HepG2 (cell line): ENCODE results near the gene CASS4. TPM values are rescaled to one million over a fixed set of nuclear protein-coding genes. Genes with fewer than 3 reads are reported as not detected.
A peak's percentile ranks its signal among the peaks of the same experiment; 100 is the strongest.

Experiments used
- ATRX ChIP-seq: sonication (generic); formaldehyde crosslinking; IDR thresholded peaks from 2 replicates; pipeline ENCODE4 v1.4.0; 2020; ENCODE audit warnings: missing genetic modification reagents, borderline replicate concordance
- CBFB ChIP-seq: sonication (generic); formaldehyde crosslinking; IDR thresholded peaks from 2 replicates; pipeline ENCODE4 v1.4.0; 2020; ENCODE audit warnings: missing genetic modification reagents
- CCDC6 ChIP-seq: sonication (generic); formaldehyde crosslinking; IDR thresholded peaks from 2 replicates; pipeline ENCODE4 v1.8.1; 2022; ENCODE audit warnings: mild to moderate bottlenecking, missing genetic modification reagents, moderate library complexity
- CHCHD3 ChIP-seq: sonication (generic); formaldehyde crosslinking; IDR thresholded peaks from 2 replicates; pipeline ENCODE4 v1.8.0; 2022; ENCODE audit warnings: mild to moderate bottlenecking, missing genetic modification reagents, moderate library complexity
- CHD2 ChIP-seq: IDR thresholded peaks from 2 replicates; pipeline ENCODE4 v1.6.1; 2011; ENCODE audit warnings: low read depth, low read length, improper control_type of control experiment
- CREB1 ChIP-seq, 2 experiments: fragments of 450-650 bp in 1 of 2; IDR thresholded peaks; 2 replicates each; pipeline ENCODE4 v1.6.1; 2016 to 2017; ENCODE audit warnings: control low read depth in 1 of 2, mild to moderate bottlenecking in 1 of 2, missing compliant biosample characterization in 1 of 2, missing genetic modification characterization in 1 of 2
- HNF4G ChIP-seq, 2 experiments: sonication (generic) in 1 of 2; formaldehyde crosslinking in 1 of 2; IDR thresholded peaks; 2 replicates each; pipeline versions ENCODE4 v1.4.0 to v1.6.1; 2011 to 2020; ENCODE audit warnings: borderline replicate concordance in 2 of 2, low read depth in 2 of 2, mild to moderate bottlenecking in 2 of 2, low read length in 1 of 2, missing genetic modification reagents in 1 of 2, moderate library complexity in 1 of 2
- KDM6A ChIP-seq: IDR thresholded peaks from 2 replicates; pipeline ENCODE4 v1.6.1; 2016; ENCODE audit warnings: low read depth
- KMT2A ChIP-seq: sonication (generic); formaldehyde crosslinking; IDR thresholded peaks from 2 replicates; pipeline ENCODE4 v1.4.0; 2020; ENCODE audit warnings: missing genetic modification reagents
- MIER2 ChIP-seq: IDR thresholded peaks from 2 replicates; pipeline ENCODE4 v1.6.1; 2016; ENCODE audit warnings: missing biosample characterization, missing genetic modification reagents
- NCOR1 ChIP-seq: fragments of 200-600 bp; sonication (generic); IDR thresholded peaks from 2 replicates; pipeline ENCODE4 v1.7.0; 2017; ENCODE audit warnings: antibody characterized with exemption, low read length, borderline replicate concordance
- NR2C2 ChIP-seq: sonication (generic); formaldehyde crosslinking; IDR thresholded peaks from 2 replicates; pipeline ENCODE4 v1.4.0; 2020; ENCODE audit warnings: missing genetic modification reagents, mild to moderate bottlenecking, moderate library complexity, borderline replicate concordance
- NR2F2 ChIP-seq: IDR thresholded peaks from 2 replicates; pipeline ENCODE4 v1.6.1; 2012; ENCODE audit warnings: low read depth, inconsistent platforms, borderline replicate concordance
- PBX2 ChIP-seq: IDR thresholded peaks from 2 replicates; pipeline ENCODE4 v1.6.1; 2016; ENCODE audit warnings: control low read depth
- POLR2A ChIP-seq, 2 experiments: IDR thresholded peaks; 2 replicates each; pipeline ENCODE4 v1.6.1; 2011; ENCODE audit warnings: low read depth in 2 of 2, low read length in 2 of 2, mild to moderate bottlenecking in 1 of 2, moderate library complexity in 1 of 2; ENCODE audit not compliant: insufficient read depth in 1 of 2
- REL ChIP-seq: sonication (generic); formaldehyde crosslinking; conservative IDR thresholded peaks from 2 replicates; pipeline ENCODE4 v1.8.0; 2022; ENCODE audit warnings: mild to moderate bottlenecking, missing genetic modification reagents, moderate library complexity
- REPIN1 ChIP-seq: sonication (generic); formaldehyde crosslinking; IDR thresholded peaks from 2 replicates; pipeline ENCODE4 v1.8.0; 2022; ENCODE audit warnings: missing genetic modification reagents, low read depth, mild to moderate bottlenecking, borderline replicate concordance
- ZFP90 ChIP-seq: sonication (generic); formaldehyde crosslinking; IDR thresholded peaks from 2 replicates; pipeline ENCODE4 v1.8.0; 2022; ENCODE audit warnings: missing genetic modification reagents, mild to moderate bottlenecking, inconsistent platforms, borderline replicate concordance
- ZNF446 ChIP-seq: sonication (generic); formaldehyde crosslinking; IDR thresholded peaks from 2 replicates; pipeline ENCODE4 v1.5.0; 2020; ENCODE audit warnings: mild to moderate bottlenecking, missing genetic modification reagents
- ZNF562 ChIP-seq: sonication (generic); formaldehyde crosslinking; IDR thresholded peaks from 2 replicates; pipeline ENCODE4 v1.8.0; 2022; ENCODE audit warnings: missing genetic modification reagents, borderline replicate concordance
- ZNF569 ChIP-seq: sonication (generic); formaldehyde crosslinking; IDR thresholded peaks from 2 replicates; pipeline ENCODE4 v1.5.0; 2020; ENCODE audit warnings: mild to moderate bottlenecking, missing genetic modification reagents, moderate library complexity, borderline replicate concordance
- ZNF615 ChIP-seq: sonication (generic); formaldehyde crosslinking; IDR thresholded peaks from 2 replicates; pipeline ENCODE4 v1.5.0; 2020; ENCODE audit warnings: mild to moderate bottlenecking, missing genetic modification reagents, borderline replicate concordance
- ZSCAN12 ChIP-seq: sonication (generic); formaldehyde crosslinking; IDR thresholded peaks from 2 replicates; pipeline ENCODE4 v1.9.0; 2021; ENCODE audit warnings: mild to moderate bottlenecking, missing genetic modification reagents
- polyA plus RNA-seq, 8 experiments: library from polyadenylated mRNA; depleted of rRNA in 3 of 8; stranded (reverse) in 7 of 8; unstranded in 1 of 8; fragments of >200 nt; fragmentation: Illumina TruSeq in 4 of 8; extraction: Trizol in 4 of 8; gene quantifications; 2 replicates each; pipeline versions ENCODE4 v1.2.1 to v1.2.3, GENCODE V29; 2011 to 2016; ENCODE audit warnings: low read depth in 4 of 8, missing spikeins in 1 of 8, mixed read lengths in 1 of 8; ENCODE audit not compliant: insufficient read depth in 1 of 8
- total RNA-seq, 5 experiments: library from RNA; depleted of rRNA; stranded (reverse); fragments of >200 nt; fragmentation: Illumina TruSeq; extraction: Trizol; gene quantifications; 2 replicates each; pipeline ENCODE4 v1.2.3, GENCODE V29; 2016; ENCODE audit warnings: low read depth in 1 of 5
- TF ChIP-seq, protein P1 (sequence below): sonication (generic); formaldehyde crosslinking; conservative IDR thresholded peaks from 2 replicates; pipeline ENCODE4 v1.8.0; 2022; ENCODE audit warnings: mild to moderate bottlenecking, moderate library complexity, missing genetic modification reagents
- TF ChIP-seq, protein P2 (sequence below): sonication (generic); formaldehyde crosslinking; IDR thresholded peaks from 2 replicates; pipeline ENCODE4 v1.4.0; 2020; ENCODE audit warnings: missing genetic modification reagents, borderline replicate concordance

Gene CASS4
- total and polyA plus RNA-seq, 2 of the 13 experiments (the other 11 are each of a cell fraction or from before 2014, with no cell fraction given) = 0.17 to 0.49 TPM

GRCh38 chr20:56468316-56469076 lies 56.4 kb downstream of the CASS4 start, which contains the start of gene RTF2 (continued):
- TF ChIP-seq POLR2A (IDR thresholded peaks at IDR 0.05; ENCODE audit: insufficient read depth in 1 of 2, low read depth in 2 of 2, low read length in 2 of 2) (peak; percentile 88 to 89), CBFB (peak; percentile 98), KMT2A (CRISPR knock-in tag) (peak; percentile 99), HNF4G (IDR thresholded peaks at IDR 0.05; ENCODE audit: borderline replicate concordance, low read depth, low read length) (no peak; the same call in 1 of the 2 replicates), HNF4G (CRISPR knock-in tag; IDR thresholded peaks at IDR 0.05; ENCODE audit: borderline replicate concordance, low read depth) (peak; percentile 54; the same call in 1 of the 2 replicates), ZSCAN12 (CRISPR knock-in tag) (0 out of 2 replicates have a peak, but pooled peaks have one; percentile 66), CREB1 (IDR thresholded peaks at IDR 0.05) (peak; percentile 99), CREB1 (CRISPR knock-in tag; IDR thresholded peaks at IDR 0.05) (peak; percentile 98), NCOR1 (no peak; the same call in 1 of the 2 replicates), ZNF446 (0 out of 2 replicates have a peak, but pooled peaks have one; percentile 48), CHD2 (peak; percentile 88), PBX2 (CRISPR knock-in tag) (no peak), NR2F2 (peak; percentile 43; the same call in 1 of the 2 replicates), ZFP90 (CRISPR knock-in tag) (peak; percentile 96), MIER2 (CRISPR knock-in tag) (peak; percentile 76; the same call in 1 of the 2 replicates), CCDC6 (peak; percentile 67), ZNF569 (CRISPR knock-in tag) (0 out of 2 replicates have a peak, but pooled peaks have one; percentile 58), ZNF562 (no peak), KDM6A (CRISPR knock-in tag) (0 out of 2 replicates have a peak, but pooled peaks have one; percentile 10), ATRX (no peak), ZNF615 (CRISPR knock-in tag) (no peak), REL (CRISPR knock-in tag) (peak; percentile 98), REPIN1 (CRISPR knock-in tag) (peak; percentile 83), NR2C2 (CRISPR knock-in tag) (peak; percentile 94), CHCHD3 (CRISPR knock-in tag) (peak; percentile 94; the same call in 1 of the 2 replicates)
- TF ChIP-seq, protein P1, sequence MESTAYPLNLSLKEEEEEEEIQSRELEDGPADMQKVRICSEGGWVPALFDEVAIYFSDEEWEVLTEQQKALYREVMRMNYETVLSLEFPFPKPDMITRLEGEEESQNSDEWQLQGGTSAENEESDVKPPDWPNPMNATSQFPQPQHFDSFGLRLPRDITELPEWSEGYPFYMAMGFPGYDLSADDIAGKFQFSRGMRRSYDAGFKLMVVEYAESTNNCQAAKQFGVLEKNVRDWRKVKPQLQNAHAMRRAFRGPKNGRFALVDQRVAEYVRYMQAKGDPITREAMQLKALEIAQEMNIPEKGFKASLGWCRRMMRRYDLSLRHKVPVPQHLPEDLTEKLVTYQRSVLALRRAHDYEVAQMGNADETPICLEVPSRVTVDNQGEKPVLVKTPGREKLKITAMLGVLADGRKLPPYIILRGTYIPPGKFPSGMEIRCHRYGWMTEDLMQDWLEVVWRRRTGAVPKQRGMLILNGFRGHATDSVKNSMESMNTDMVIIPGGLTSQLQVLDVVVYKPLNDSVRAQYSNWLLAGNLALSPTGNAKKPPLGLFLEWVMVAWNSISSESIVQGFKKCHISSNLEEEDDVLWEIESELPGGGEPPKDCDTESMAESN (CRISPR knock-in tag) = peak; percentile 99
- TF ChIP-seq, protein P2, sequence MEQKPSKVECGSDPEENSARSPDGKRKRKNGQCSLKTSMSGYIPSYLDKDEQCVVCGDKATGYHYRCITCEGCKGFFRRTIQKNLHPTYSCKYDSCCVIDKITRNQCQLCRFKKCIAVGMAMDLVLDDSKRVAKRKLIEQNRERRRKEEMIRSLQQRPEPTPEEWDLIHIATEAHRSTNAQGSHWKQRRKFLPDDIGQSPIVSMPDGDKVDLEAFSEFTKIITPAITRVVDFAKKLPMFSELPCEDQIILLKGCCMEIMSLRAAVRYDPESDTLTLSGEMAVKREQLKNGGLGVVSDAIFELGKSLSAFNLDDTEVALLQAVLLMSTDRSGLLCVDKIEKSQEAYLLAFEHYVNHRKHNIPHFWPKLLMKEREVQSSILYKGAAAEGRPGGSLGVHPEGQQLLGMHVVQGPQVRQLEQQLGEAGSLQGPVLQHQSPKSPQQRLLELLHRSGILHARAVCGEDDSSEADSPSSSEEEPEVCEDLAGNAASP (CRISPR knock-in tag) = peak; percentile 81
